A673 (cell line): ENCODE results near the gene NEURL1B.

Source experiments
- CTCF ChIP-seq: fragments of 300-800, 200-600 bp; sonication (generic); conservative IDR thresholded peaks from 2 replicates; pipeline ENCODE4 v1.5.1; 2017; ENCODE audit warnings: low read depth, mild to moderate bottlenecking, antibody characterized with exemption, low read length, moderate library complexity, mixed read lengths
- EZH2 ChIP-seq: fragments of 200-600 bp; sonication (generic); IDR thresholded peaks from 2 replicates; pipeline ENCODE4 v1.6.1; 2017; ENCODE audit warnings: borderline replicate concordance, low read depth, mild to moderate bottlenecking, mixed read lengths, antibody characterized with exemption, low read length; ENCODE audit not compliant: poor library complexity, severe bottlenecking

- TF ChIP-seq EZH2 (no peak), CTCF (no peak)
Observed at GRCh38 chr5:172593306-172593705, 47.8 kb upstream of the NEURL1B start.
